Endothelial cell (in vitro differentiated cells): ENCODE data around the gene WARS2. TPM values are rescaled to one million over a fixed set of nuclear protein-coding genes. Genes with fewer than 3 reads are reported as not detected.

Experiments
- DNase-seq: peaks from one replicate; pipeline ENCODE4 v3.0.0; 2021; ENCODE audit warnings: low spot score
- H3K27ac Mint-ChIP-seq: one replicate; pipeline ENCODE4 v1.8.0; 2021; ENCODE audit warnings: mixed read lengths, inconsistent platforms; ENCODE audit not compliant: unreplicated experiment
- H3K27me3 Mint-ChIP-seq: one replicate; pipeline ENCODE4 v1.8.0; 2021; ENCODE audit warnings: mild to moderate bottlenecking, moderate library complexity, mixed read lengths, inconsistent platforms; ENCODE audit not compliant: unreplicated experiment
- H3K36me3 Mint-ChIP-seq: one replicate; pipeline ENCODE4 v1.8.0; 2021; ENCODE audit warnings: mild to moderate bottlenecking, low read depth, mixed read lengths, inconsistent platforms; ENCODE audit not compliant: unreplicated experiment
- H3K4me1 Mint-ChIP-seq: one replicate; pipeline ENCODE4 v1.8.0; 2021; ENCODE audit warnings: mild to moderate bottlenecking, mixed read lengths, inconsistent platforms; ENCODE audit not compliant: unreplicated experiment
- H3K4me3 Mint-ChIP-seq: one replicate; pipeline ENCODE4 v1.8.0; 2021; ENCODE audit warnings: mild to moderate bottlenecking, mixed read lengths, inconsistent platforms; ENCODE audit not compliant: unreplicated experiment
- H3K9me3 Mint-ChIP-seq: one replicate; pipeline ENCODE4 v1.8.0; 2021; ENCODE audit warnings: mixed read lengths, inconsistent platforms; ENCODE audit not compliant: unreplicated experiment
- total RNA-seq: library from RNA; stranded (reverse); fragmentation: NEBNext Ultra II Directional; extraction: Animal tissue kit (Norgen Biotek cat#: 25700); gene quantifications from one replicate; pipeline ENCODE4 v1.2.1, GENCODE V29; 2021; ENCODE audit not compliant: unreplicated experiment
- TF ChIP-seq, protein P1 (sequence below): fragments of 200-600 bp; sonication (generic); IDR thresholded peaks from one replicate; pipeline ENCODE4 v1.5.0; 2021; ENCODE audit warnings: antibody characterized with exemption; ENCODE audit not compliant: unreplicated experiment

WARS2 gene
- total RNA-seq, 1 donor from 2014 or later, result 11.2 TPM

DNA sequence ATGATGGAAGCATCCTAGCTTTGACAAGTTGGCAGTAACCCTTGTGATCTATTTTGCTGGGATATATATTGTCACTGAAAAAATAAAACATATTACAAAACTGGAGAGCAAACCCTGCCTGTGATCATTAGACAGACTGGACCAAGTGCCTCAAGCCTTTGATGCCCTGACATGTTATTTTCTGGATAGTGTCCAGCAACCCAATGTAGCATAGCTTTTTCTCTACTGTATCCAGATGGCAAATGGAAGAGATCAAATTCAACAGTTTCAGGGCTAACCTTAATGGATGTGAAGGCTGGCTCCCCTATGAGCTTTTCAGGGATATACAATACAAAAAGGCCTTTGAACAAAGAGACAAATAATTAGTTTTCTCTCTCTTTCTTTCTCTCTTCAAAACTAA, 25.1 kb downstream of the WARS2 start:
- no peaks in the 10 kb centered on the region for H3K9me3 Mint-ChIP-seq
- TF ChIP-seq, protein P1, sequence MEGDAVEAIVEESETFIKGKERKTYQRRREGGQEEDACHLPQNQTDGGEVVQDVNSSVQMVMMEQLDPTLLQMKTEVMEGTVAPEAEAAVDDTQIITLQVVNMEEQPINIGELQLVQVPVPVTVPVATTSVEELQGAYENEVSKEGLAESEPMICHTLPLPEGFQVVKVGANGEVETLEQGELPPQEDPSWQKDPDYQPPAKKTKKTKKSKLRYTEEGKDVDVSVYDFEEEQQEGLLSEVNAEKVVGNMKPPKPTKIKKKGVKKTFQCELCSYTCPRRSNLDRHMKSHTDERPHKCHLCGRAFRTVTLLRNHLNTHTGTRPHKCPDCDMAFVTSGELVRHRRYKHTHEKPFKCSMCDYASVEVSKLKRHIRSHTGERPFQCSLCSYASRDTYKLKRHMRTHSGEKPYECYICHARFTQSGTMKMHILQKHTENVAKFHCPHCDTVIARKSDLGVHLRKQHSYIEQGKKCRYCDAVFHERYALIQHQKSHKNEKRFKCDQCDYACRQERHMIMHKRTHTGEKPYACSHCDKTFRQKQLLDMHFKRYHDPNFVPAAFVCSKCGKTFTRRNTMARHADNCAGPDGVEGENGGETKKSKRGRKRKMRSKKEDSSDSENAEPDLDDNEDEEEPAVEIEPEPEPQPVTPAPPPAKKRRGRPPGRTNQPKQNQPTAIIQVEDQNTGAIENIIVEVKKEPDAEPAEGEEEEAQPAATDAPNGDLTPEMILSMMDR, result no peak
- H3K4me3 Mint-ChIP-seq, result no peak overlapping the region
- peaks cover 9% of the 10 kb centered on the region for H3K4me1 Mint-ChIP-seq
- no peak overlapping the region for H3K27ac Mint-ChIP-seq
- no peaks in the 10 kb centered on the region for H3K36me3 Mint-ChIP-seq
- no peak for DNase-seq
- peaks cover 2% of the 10 kb centered on the region for H3K27me3 Mint-ChIP-seq

DNA sequence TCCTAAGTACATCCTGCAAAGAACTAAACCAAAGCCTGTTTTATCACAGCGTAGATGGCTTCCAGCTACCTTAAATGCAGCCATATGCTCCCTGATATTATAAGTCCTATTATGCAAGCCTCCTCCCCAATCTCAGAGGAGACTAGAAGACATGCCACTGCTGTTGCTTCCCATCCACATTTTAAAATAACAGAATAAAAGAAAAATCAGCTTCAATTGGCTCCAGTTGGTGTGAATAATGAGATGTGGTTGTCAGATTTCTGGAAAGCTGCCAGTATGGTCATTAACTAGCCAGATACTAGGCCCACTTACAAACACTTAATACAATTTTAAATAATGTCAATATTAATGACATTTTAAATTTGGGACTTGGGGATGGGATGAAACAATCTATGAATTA, 25.7 kb downstream of the WARS2 start:
- DNase-seq, result no peak
- no peaks in the 10 kb centered on the region for H3K36me3 Mint-ChIP-seq
- no peak overlapping the region for H3K4me3 Mint-ChIP-seq
- no peaks in the 10 kb centered on the region for H3K9me3 Mint-ChIP-seq
- H3K27ac Mint-ChIP-seq, result no peak overlapping the region
- H3K4me1 Mint-ChIP-seq, result peaks cover 9% of the 10 kb centered on the region
- peaks cover 2% of the 10 kb centered on the region for H3K27me3 Mint-ChIP-seq
- TF ChIP-seq, protein P1, result no peak

DNA sequence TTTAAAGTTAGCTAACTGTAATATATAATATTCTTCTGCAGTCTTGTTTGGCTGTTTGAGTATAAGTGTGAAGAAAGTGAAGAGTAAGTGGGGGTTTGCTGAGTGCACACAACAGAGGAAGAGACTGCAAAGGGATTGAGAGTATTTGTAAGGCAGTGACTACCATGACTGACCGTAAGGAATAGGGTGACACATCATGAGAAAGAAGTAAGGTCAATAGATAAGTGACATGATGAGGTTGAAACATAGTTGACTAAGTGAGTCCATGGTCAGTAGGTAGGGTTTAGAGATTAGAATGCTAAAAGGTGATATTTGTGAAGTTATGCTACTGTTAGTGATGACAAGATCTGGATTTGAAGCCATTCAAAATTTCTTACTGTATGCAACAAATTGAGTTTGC, 27.7 kb downstream of the WARS2 start:
- H3K36me3 Mint-ChIP-seq, result no peaks in the 10 kb centered on the region
- H3K27me3 Mint-ChIP-seq, result peaks cover 2% of the 10 kb centered on the region
- H3K4me3 Mint-ChIP-seq, result no peak overlapping the region
- H3K4me1 Mint-ChIP-seq, result peaks cover 9% of the 10 kb centered on the region
- no peaks in the 10 kb centered on the region for H3K9me3 Mint-ChIP-seq
- TF ChIP-seq, protein P1, result no peak
- no peak for DNase-seq
- H3K27ac Mint-ChIP-seq, result no peak overlapping the region

DNA sequence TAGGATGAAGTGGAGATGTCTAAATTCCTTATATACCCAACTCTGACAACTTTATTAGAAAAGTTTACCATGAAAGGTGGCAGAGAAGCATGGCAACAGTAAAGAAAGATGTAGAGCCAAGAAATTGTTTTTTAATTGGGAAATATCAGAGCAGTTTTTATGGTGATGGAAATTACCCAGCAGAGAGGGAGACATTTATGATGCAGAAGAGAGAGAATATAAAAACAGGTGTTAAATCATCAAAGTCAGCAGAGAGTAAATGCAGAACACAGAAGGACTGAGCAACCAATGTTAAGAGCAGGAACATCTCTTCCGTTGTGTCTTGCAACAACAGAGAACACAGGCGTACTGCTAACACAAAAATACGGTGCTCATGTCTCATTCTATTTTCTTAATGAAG, 28.2 kb downstream of the WARS2 start:
- Mint-ChIP-seq H3K4me1 (peaks cover 9% of the 10 kb centered on the region), H3K4me3 (no peak overlapping the region)
- TF ChIP-seq, protein P1, result no peak

DNA sequence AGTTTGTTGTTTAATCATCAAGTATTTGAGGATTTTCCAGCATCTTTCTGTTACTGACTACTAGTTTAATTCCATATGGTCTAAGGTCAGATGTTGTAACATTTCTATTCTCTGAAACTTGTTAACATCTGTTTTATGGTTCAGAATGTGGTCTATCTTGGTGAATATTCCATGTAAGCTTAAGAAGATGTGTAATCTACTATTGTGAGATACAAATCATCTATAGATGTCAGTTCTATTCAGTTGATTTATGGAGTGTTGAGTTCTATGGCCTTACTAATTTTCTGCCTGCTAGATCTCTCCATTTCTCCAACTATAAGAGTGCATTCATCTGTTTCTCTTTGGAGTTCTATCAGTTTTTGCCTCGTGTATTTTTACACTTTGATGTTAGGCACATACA, 31.5 kb downstream of the WARS2 start:
- TF ChIP-seq, protein P1, result no peak
- Mint-ChIP-seq H3K4me1 (peaks cover 7% of the 10 kb centered on the region), H3K9me3 (no peaks in the 10 kb centered on the region), H3K27me3 (no peaks in the 10 kb centered on the region), H3K4me3 (no peak overlapping the region), H3K36me3 (no peaks in the 10 kb centered on the region), H3K27ac (no peak overlapping the region)
- no peak for DNase-seq

More for the DNA sequence above, 28.2 kb downstream of the WARS2 start:
- DNase-seq, result no peak
- H3K27ac Mint-ChIP-seq, result no peak overlapping the region
- peaks cover 2% of the 10 kb centered on the region for H3K27me3 Mint-ChIP-seq
- H3K36me3 Mint-ChIP-seq, result no peaks in the 10 kb centered on the region
- H3K9me3 Mint-ChIP-seq, result no peaks in the 10 kb centered on the region
